Loucy (cell line): ENCODE results near the gene TIGIT.

Source experiments
- CTCF ChIP-seq: fragments of 200-600 bp; sonication (generic); conservative IDR thresholded peaks from 2 replicates; pipeline ENCODE4 v1.5.1; 2014; ENCODE audit warnings: mild to moderate bottlenecking, antibody characterized with exemption, low read length
- EZH2phosphoT487 ChIP-seq: fragments of 200-600 bp; IDR thresholded peaks from 2 replicates; pipeline ENCODE4 v1.6.1; 2018; ENCODE audit warnings: antibody characterized with exemption, mild to moderate bottlenecking, moderate library complexity, borderline replicate concordance

GRCh38 chr3:114274929-114275328 lies 18.9 kb upstream of the TIGIT start:
- TF ChIP-seq CTCF (no peak), EZH2phosphoT487 (no peak)
